Activated CD8-positive, alpha-beta memory T cell treated with anti-CD3 and anti-CD28 coated beads, Interleukin-2, amount 50 U/mL, for 1 hour (primary cell): ENCODE data around the gene PACS1.

ENCODE experiments used
- DNase-seq: peaks from one replicate; pipeline ENCODE4 v3.0.0-alpha.2; 2020; ENCODE audit errors: extremely low read depth

PACS1 gene

GRCh38 chr11:66142370-66143263, 72.5 kb downstream of the PACS1 start:
- DNase-seq, result no peak

GRCh38 chr11:66143264-66143566, 73.1 kb downstream of the PACS1 start:
- DNase-seq, result no peak

- DNase-seq, result no peak
Observed at GRCh38 chr11:66143996-66144678, 74.1 kb downstream of the PACS1 start.

GRCh38 chr11:66146074-66146473, 76.0 kb downstream of the PACS1 start:
- no peak for DNase-seq

DNA sequence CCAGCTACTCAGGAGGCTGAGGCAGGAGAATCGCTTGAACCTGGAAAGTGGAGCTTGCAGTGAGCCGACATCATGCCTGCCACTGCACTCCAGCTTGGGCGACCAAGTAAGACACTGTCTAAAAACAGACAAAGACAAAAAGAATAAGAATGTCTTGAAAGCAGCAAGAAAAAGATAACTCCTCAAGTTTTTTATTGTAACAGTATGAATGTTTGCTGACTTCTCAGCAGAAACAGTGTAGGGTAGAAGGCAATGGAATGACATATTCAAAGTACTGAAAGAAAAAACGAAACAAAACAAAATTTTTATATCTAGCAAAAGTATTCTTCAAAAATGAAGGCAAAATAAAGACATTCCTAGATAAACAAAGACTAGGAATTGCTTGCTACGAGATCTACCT, 76.9 kb downstream of the PACS1 start:
- DNase-seq, result no peak

GRCh38 chr11:66150140-66150539, 80.1 kb downstream of the PACS1 start:
- DNase-seq, result no peak

DNA sequence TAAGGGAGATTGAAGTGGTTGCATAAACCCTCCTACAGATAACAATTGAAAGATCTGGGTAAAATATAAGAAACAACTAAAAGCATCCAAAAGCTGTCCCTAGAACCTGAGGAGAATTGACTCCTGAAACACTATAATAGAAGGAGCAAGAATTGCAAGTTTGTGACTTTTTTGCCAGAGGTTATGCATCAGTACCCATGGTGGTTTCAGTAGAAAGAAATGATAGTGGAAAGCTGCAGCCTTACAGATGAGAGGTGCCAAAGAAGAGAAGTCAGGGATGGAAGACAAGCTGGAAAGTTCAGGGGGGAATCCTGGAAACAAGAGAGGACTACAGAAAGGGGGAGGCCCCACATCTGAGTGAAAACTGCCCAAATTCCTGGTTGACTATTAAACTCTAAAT, 80.7 kb downstream of the PACS1 start:
- no peak for DNase-seq

DNA sequence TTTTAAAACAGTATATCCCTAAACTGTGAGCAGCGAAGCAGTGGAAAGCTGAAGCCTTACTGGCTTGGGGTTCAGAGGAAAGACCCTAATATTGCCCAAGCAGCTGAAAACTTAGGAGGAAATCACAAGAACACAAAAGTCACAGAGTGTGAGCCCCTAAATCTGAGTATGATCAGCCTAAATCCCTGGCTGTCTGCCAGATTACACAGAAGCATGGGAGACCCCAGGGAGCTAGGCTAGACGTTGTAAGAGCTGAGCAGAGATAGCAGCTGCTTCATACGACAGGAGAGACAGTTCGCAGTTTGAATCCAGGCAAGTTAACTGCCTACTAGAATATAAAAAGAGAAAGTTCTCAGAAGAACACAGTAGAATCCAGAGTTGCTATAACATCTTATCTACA, 81.2 kb downstream of the PACS1 start:
- DNase-seq, result no peak

- no peak for DNase-seq
Observed at GRCh38 chr11:66154109-66154508, 84.0 kb downstream of the PACS1 start.

DNA sequence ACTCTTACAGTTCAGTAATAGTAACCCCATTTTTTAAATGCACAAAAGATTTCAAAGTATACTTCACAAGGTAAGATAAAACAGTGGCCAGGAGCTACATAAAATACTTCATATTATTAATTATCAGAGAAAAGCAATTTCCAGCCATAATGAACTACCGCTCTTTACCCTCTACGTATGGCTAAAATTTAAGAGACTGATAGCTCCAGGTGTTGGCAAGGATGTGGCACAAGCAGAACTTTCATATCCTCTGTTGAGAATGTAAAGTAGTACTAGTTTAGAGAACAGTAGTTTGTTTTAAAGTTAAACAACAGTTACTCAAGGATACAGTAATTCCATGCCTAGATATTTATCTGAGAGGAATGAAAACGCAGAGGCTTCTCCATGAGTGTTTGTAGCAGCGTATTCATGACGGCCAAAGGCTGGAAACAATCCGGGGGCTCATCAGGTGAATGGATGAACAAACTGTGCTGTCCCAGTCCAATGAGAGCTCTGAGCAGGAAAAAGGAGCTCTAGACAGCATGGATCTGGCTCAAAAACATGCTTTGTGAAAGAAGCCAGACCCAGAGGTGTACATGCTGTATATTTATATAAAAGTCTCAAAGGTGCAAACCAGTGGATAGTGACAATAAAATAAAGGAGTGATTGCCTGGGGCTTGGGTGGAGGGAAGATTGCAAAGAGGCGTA, 85.5 kb downstream of the PACS1 start:
- no peak for DNase-seq

DNA sequence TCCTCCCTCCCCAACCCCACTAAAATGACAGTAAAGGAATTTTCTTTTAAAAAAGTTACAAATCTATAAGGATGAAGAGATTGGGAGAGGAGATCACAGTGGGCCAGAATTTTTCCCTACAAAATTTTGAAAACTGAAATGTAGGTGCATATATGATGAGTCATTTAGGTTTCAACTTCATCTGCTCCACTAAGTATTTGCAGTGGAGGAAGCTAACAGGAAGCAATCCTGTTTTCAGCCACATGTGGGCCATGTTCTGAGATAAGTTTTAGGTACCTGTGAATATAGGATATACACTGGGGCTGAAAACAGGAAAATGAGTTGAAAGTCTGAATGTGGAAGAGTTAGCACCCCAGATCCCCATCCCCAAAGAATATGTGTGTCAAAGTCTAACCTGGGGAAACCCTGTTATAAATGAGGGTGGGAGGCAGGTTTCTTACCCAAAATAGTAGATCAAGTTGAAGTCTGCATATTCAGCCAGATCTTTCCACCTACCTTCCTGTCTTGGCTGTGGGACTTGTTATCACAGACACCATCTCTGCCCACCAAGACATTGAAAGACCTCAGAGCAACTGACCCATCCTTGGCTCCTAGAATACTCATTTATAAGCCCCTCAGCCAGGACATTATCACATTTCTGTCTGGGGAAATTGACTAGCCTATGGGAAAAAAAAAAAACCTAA, 87.3 kb downstream of the PACS1 start:
- no peak for DNase-seq

DNA sequence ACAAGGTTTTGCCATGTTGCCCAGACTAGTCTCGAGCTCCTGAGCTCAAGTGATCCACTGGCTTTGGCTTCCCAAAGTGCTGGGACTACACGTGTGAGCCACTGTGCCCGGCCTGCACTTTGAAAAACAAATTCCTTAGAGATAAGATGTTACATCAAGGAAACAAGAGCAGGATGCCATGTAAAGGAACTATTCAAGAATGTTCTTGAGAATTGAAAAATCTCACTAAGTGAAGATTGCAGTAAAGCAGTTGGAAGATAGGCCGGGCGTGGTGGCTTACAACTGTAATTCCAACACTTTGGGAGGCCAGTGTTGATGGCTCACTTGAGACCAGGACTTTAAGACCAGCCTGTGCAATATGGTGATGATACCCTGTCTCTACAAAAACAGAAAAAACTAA, 88.1 kb downstream of the PACS1 start:
- DNase-seq, result no peak

GRCh38 chr11:66159324-66159984, 89.4 kb downstream of the PACS1 start:
- DNase-seq, result no peak

DNA sequence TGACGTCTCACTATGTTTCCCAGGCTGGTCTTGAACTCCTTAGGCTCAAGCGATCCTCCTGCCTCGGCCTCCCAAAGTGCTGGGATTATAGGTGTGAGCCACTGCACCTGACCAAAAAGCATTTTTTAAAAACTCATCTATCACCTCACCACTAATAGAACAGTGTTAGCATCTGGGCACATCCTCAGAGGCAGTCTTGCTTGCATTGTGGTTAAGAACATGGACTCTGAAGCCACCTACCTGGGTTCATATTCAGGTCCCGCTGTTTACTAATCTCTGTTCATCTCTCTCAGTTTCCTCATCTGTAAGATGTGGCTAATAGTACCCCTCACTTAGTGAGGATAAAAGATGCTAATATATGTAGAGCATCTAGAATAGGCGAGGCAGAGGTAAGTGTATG, 90.6 kb downstream of the PACS1 start:
- no peak for DNase-seq

DNA sequence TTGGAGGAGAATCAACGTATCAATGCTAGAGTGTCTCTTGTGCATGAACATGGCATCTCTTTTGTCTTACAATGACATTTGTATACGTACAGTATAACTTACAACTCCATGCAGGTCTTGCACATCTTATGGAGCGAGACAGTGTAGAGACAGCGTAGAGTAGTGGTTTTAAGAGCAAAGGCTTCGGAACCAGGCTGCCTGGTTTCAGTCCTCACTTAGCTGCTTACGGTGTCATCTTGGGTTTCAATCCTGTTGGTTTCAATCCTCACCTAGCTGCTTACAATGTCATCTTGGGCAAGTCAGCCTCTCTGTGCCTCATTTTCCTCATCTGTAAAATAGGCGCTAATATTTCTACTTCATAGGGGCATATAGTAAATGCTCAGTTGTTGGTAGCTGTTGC, 98.2 kb downstream of the PACS1 start:
- no peak for DNase-seq

- no peak for DNase-seq
Observed at GRCh38 chr11:66172146-66172545, 102.1 kb downstream of the PACS1 start.

DNA sequence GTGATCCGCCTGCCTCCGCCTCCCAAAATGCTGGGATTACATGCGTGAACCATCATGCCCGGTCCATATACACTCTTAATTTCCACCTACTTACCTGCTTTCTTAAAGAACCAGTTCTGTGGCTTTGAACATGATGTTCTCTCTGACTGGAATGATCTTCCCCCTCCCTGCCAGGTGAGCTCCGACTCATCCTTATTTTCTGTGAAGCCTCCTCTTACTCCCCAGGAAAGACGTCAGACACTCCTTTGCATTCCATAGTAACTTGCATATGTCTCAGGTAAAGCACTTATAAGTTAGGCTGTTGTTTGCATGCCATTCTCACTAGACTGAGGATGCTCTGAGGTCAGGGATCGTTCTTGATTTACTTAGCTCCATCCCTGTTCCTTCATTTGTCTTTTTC, 106.6 kb downstream of the PACS1 start:
- DNase-seq, result no peak

DNA sequence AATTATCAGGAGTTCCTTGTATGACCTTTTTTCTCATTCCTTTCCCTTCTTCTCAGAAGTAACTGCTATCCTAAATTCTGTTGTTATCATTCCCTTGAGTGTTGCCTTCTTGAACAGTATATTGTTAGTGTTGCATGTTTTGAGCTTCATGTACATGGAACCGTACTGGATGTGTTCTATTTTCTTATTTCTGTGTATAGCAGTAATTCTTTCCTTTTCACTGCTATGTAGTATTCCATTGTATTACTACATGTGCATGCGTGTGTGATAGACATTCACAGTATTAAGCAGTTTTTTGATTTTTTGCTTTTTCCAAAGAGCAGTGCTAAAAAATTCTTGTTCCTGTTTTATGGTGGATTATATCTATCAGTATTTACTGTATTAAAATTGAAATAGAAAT, 108.1 kb downstream of the PACS1 start:
- DNase-seq, result no peak

GRCh38 chr11:66178871-66179270, 108.8 kb downstream of the PACS1 start:
- no peak for DNase-seq

GRCh38 chr11:66181632-66182315, 111.7 kb downstream of the PACS1 start:
- no peak for DNase-seq

DNA sequence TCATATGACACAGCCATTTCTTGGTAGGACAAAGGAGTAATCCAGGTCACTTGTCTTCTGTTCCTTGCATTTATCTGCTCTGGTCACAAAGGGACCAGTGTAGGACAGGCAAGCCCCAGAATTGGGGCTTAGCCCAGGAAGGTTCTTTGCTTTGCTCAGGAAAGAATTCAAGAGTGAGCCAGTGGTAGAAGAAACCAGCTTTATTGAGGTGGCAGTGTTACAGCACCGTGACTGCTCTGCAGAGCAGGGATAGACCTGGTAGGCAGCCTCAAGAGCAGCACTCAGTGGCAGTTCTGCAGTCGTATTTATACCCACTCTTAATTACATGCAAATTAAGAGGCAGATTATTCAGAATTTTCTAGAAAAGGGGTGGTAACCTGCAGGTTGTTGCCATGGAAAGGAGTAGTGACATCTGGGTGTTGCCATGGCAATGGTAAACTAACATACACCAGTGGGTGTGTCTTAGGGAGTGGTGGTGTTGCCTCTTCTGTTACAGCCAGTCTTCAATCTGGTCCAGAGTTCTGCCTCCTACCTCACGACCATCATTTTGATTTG, 113.5 kb downstream of the PACS1 start:
- DNase-seq, result no peak
